T-cell (primary cell): ENCODE measurements around the gene SIK2. TPM values are rescaled to one million over a fixed set of nuclear protein-coding genes. Genes with fewer than 3 reads are reported as not detected.

ENCODE experiments used
- ATAC-seq, 4 experiments: fragments of 200-7000 bp in 3 of 4; fragments of 150-1000 bp in 1 of 4; cut with Tn5 transposase; replicated peaks in 1 of 4; 1 replicate in 3 of 4; 2 replicates in 1 of 4; pipeline ENCODE4 v1.10.0; 2021; ENCODE audit warnings: moderate library complexity in 3 of 4, mild to moderate bottlenecking in 2 of 4, moderate number of reproducible peaks in 1 of 4
- CTCF ChIA-PET, 2 donors: fragments of 300-600 bp; sonication (Branson Sonifier 250); formaldehyde crosslinking; loops; one replicate each; lab custom pipeline; 2022; ENCODE audit warnings: antibody characterized with exemption in 2 of 2; lab: Charles Lee
- POLR2A ChIA-PET, 2 donors: fragments of 300-600 bp; sonication (Branson Sonifier 250); formaldehyde crosslinking; loops; one replicate each; lab custom pipeline; 2022; ENCODE audit warnings: antibody characterized with exemption in 2 of 2; lab: Charles Lee
- DNase-seq, 35 experiments: peaks; one replicate each; pipeline versions ENCODE4 v3.0.0 to v3.0.0-alpha.2; 2013 to 2023
- H3K27ac ChIP-seq: one replicate; pipeline ENCODE4 v1.5.1; 2013; ENCODE audit warnings: low read length
- H3K27me3 ChIP-seq, 2 experiments: replicated peaks in 1 of 2; 1 replicate in 1 of 2; 2 replicates in 1 of 2; pipeline versions ENCODE4 v1.6.1 to v1.7.0; 2013; ENCODE audit warnings: low read length in 1 of 2, mixed read lengths in 1 of 2; ENCODE audit not compliant: control insufficient read depth in 2 of 2, insufficient read depth in 2 of 2; ENCODE audit errors: extremely low read depth in 1 of 2
- H3K36me3 ChIP-seq, 2 donors: 1 replicate in 1 of 2; 2 replicates in 1 of 2; pipeline versions ENCODE4 v1.6.1 to v1.7.0; 2013; ENCODE audit warnings: low read length in 1 of 2; ENCODE audit not compliant: control insufficient read depth in 2 of 2, insufficient read depth in 1 of 2; ENCODE audit errors: extremely low read depth in 1 of 2
- H3K4me1 ChIP-seq, 2 experiments: 1 replicate in 1 of 2; 2 replicates in 1 of 2; pipeline versions ENCODE4 v1.6.1 to v1.7.0; 2013; ENCODE audit warnings: low read length in 2 of 2, mixed read lengths in 1 of 2; ENCODE audit not compliant: insufficient read depth in 2 of 2, control insufficient read depth in 1 of 2; ENCODE audit errors: extremely low read depth in 1 of 2
- H3K4me3 ChIP-seq, 2 donors: 1 replicate in 1 of 2; 2 replicates in 1 of 2; pipeline versions ENCODE4 v1.5.1 to v1.7.0; 2013; ENCODE audit warnings: mild to moderate bottlenecking in 2 of 2, low read length in 1 of 2, moderate library complexity in 1 of 2; ENCODE audit not compliant: control insufficient read depth in 1 of 2; ENCODE audit errors: extremely low read depth in 1 of 2
- H3K9me3 ChIP-seq: 2 replicates; pipeline ENCODE4 v1.7.0; 2013
- H3K27ac Mint-ChIP-seq, 2 donors: one replicate each; pipeline ENCODE4 v1.8.0; 2020 to 2021; ENCODE audit warnings: mild to moderate bottlenecking in 2 of 2, mixed read lengths in 2 of 2
- H3K27me3 Mint-ChIP-seq, 2 donors: one replicate each; pipeline ENCODE4 v1.8.0; 2021 to 2022; ENCODE audit warnings: mixed read lengths in 2 of 2
- H3K36me3 Mint-ChIP-seq: one replicate; pipeline ENCODE4 v1.8.0; 2021; ENCODE audit warnings: mixed read lengths
- H3K4me1 Mint-ChIP-seq, 3 donors: one replicate each; pipeline ENCODE4 v1.8.0; 2020 to 2022; ENCODE audit warnings: mixed read lengths in 3 of 3, mild to moderate bottlenecking in 1 of 3
- H3K4me3 Mint-ChIP-seq, 3 donors: one replicate each; pipeline ENCODE4 v1.8.0; 2020 to 2022; ENCODE audit warnings: mild to moderate bottlenecking in 3 of 3, mixed read lengths in 3 of 3, moderate library complexity in 3 of 3
- H3K9me3 Mint-ChIP-seq, 3 donors: one replicate each; pipeline ENCODE4 v1.8.0; 2020 to 2022; ENCODE audit warnings: mixed read lengths in 3 of 3
- WGBS: methylation state at CpG from one replicate; pipeline ENCODE4 v1.1.5; 2013; ENCODE audit warnings: missing lambda C conversion rate; ENCODE audit not compliant: insufficient coverage; 5-methylcytosine and 5-hydroxymethylcytosine counted together
- total RNA-seq, 35 experiments: library from RNA in 6 of 35; stranded (reverse) in 6 of 35; fragments of 120-200 nt in 1 of 35; gene quantifications; one replicate each; pipeline versions ENCODE4 v1.2.1 to v1.2.4 and lab custom pipeline; 2013 to 2026

The SIK2 gene
- 10 to 100 TPM in 1 of 5 donors, 1 to 10 TPM in 4; 6.0 to 11.4 (median 9.1) TPM for total RNA-seq
- total RNA-seq (2013) = 6.7 TPM
- total RNA-seq (lab: John Stamatoyannopoulos, UW) = 11.5 to 56.9 (median 35.0) reads per million in 29 experiments

DNA sequence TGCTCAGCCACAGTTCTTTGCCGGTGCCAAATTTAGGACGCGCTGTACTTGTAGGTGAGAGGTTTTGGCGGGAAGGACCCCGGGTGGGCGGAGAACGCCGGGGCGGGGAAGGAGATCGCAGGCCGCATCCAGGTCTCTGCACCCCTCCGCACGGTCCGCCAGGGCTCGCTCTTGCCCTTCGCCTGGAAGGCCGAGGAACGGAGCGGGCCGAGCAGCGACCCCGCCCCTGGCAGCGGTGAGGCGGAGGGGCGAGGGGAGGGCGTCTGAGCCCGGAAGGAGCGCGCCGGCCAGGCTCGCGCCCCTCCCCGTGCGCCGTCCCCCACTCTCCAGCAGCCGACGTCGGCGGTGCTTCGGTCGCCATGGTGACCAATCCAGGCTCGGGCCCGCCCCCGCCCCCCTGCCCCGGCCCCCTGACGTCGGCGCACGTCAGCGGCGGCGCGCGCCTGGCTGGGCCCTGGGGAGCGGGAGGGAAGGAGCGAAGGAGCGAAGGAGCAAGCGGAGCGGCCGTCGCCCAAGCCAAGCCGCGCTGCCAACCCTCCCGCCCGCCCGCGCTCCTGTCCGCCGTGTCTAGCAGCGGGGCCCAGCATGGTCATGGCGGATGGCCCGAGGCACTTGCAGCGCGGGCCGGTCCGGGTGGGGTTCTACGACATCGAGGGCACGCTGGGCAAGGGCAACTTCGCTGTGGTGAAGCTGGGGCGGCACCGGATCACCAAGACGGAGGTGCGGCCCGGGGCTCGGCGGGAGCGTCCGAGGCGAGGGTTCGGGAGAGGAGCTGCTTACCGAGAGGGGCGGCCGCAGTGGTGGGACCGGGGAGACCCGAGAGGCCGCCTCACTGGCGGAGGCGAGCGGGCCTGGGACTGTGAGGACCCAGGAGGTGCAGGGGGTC is at the start of gene SIK2:
SIK2 (plus strand) TSS at position 471 of the 886 bp plus-strand sequence; CDS start at position 586, 115 bp downstream.
- POLR2A ChIA-PET = no interaction called here
- peak within 1 kb of the TSS; percentile 86 for H3K27ac ChIP-seq
- H3K27me3 ChIP-seq = no peaks in the 10 kb centered on the region
- H3K4me1 Mint-ChIP-seq = peaks cover 26 to 35% (median 30%) of the 10 kb centered on the region in 3 donors
- peak within 1 kb of the TSS; percentile 71 to 82 for H3K27ac Mint-ChIP-seq
- no peaks in the 10 kb centered on the region for H3K27me3 Mint-ChIP-seq
- peak within 1 kb of the TSS; percentile 73 to 94 for H3K4me3 ChIP-seq
- CTCF ChIA-PET = interaction anchor here in 1 of 2 donors (0.9 kb wide), 1 partner anchor 8 kb away, joined by 4 read pairs; no protein-coding TSS in a partner anchor
- no peaks in the 10 kb centered on the region for H3K36me3 Mint-ChIP-seq
- peak; percentile 70 to 94 (median 80) for DNase-seq
- H3K36me3 ChIP-seq = no peaks in the 10 kb centered on the region
- ATAC-seq = peak; percentile 84 to 88 (median 86)
- H3K9me3 Mint-ChIP-seq = no peaks in the 10 kb centered on the region
- H3K4me3 Mint-ChIP-seq = peak within 1 kb of the TSS; percentile 85 to 100 (median 91)
- H3K4me1 ChIP-seq = peaks cover 11 to 21% of the 10 kb centered on the region in 2 experiments
- WGBS = under 1% methylated on average over 100 of the region's 100 CpGs
- no peaks in the 10 kb centered on the region for H3K9me3 ChIP-seq

DNA sequence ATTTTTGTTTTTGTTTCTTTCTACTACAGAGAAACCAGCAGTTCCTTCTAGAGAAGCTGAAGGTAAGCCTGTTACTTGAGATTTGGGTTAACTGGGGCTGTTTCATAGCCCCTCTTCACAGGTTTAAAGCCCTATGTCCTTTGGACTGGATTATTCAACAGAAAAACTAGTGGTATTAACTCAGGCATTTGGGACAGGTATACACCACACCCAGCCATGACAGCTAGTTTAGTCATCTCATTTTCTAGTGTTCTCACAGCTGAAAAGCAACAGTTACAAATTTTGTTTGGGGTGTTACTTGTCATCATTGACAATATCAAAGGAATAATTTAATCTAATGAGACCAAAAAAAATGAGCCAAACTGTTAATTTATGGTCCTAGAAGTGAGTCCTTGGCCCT is 47.7 kb upstream of the SIK2 start:
- Histone ChIP-seq H3K4me1 (no peaks in the 10 kb centered on the region), H3K27ac (no peak overlapping the region), H3K4me3 (no peak overlapping the region), H3K36me3 (no peaks in the 10 kb centered on the region), H3K9me3 (no peaks in the 10 kb centered on the region), H3K27me3 (peaks cover 0 to under 1% of the 10 kb centered on the region in 2 experiments)
- H3K4me1 Mint-ChIP-seq = no peaks in the 10 kb centered on the region
- no peak overlapping the region for H3K27ac Mint-ChIP-seq
- peaks cover 0 to 14% (median 2%) of the 10 kb centered on the region in 3 donors for H3K9me3 Mint-ChIP-seq
- H3K4me3 Mint-ChIP-seq = no peak overlapping the region
- ChIA-PET CTCF (interaction anchor here in 1 of 2 donors (0.6 to 0.7 kb wide), 2 partner anchors 12 to 781 kb away, joined by 3 to 4 read pairs; no protein-coding TSS in a partner anchor), POLR2A (interaction anchor here in 1 of 2 donors (0.6 kb wide), 1 partner anchor 18 kb away, joined by 3 read pairs; no protein-coding TSS in a partner anchor)
- DNase-seq = no peak
- no peak for ATAC-seq
- peaks cover 7 to 9% of the 10 kb centered on the region in 2 donors for H3K27me3 Mint-ChIP-seq
- H3K36me3 Mint-ChIP-seq = no peaks in the 10 kb centered on the region

DNA sequence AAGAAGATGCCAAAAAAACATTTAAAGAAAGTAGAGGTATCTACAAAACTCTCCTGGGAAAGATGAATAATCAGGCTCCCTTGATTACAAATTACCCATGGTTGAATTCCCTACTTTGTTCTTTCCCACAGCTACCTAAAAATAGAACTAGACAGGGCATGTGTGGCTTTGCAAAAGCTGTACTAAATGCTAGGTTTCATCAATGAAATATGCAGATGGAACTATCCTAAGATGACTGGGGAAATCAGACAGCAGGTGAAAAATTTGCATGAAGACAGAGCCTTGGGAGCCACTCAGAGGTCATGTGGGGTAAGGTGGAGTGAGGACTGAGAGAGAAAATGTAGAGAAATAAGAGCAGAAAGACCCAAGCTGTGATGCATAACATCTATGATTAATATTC is 47.0 kb upstream of the SIK2 start:
- ChIA-PET POLR2A (no interaction called here), CTCF (interaction anchor here in 1 of 2 donors (0.6 kb wide), 1 partner anchor 122 kb away, joined by 3 read pairs; no protein-coding TSS in a partner anchor)
- Histone ChIP-seq H3K36me3 (no peaks in the 10 kb centered on the region), H3K9me3 (no peaks in the 10 kb centered on the region), H3K27ac (no peak overlapping the region), H3K4me1 (no peaks in the 10 kb centered on the region), H3K27me3 (no peaks in the 10 kb centered on the region), H3K4me3 (no peak overlapping the region)
- DNase-seq = no peak
- no peaks in the 10 kb centered on the region for H3K4me1 Mint-ChIP-seq
- no peak overlapping the region for H3K4me3 Mint-ChIP-seq
- ATAC-seq = no peak
- H3K9me3 Mint-ChIP-seq = peaks cover 0 to 14% (median 2%) of the 10 kb centered on the region in 3 donors
- H3K27ac Mint-ChIP-seq = no peak overlapping the region
- H3K27me3 Mint-ChIP-seq = peaks cover 4 to 9% of the 10 kb centered on the region in 2 donors
- no peaks in the 10 kb centered on the region for H3K36me3 Mint-ChIP-seq

DNA sequence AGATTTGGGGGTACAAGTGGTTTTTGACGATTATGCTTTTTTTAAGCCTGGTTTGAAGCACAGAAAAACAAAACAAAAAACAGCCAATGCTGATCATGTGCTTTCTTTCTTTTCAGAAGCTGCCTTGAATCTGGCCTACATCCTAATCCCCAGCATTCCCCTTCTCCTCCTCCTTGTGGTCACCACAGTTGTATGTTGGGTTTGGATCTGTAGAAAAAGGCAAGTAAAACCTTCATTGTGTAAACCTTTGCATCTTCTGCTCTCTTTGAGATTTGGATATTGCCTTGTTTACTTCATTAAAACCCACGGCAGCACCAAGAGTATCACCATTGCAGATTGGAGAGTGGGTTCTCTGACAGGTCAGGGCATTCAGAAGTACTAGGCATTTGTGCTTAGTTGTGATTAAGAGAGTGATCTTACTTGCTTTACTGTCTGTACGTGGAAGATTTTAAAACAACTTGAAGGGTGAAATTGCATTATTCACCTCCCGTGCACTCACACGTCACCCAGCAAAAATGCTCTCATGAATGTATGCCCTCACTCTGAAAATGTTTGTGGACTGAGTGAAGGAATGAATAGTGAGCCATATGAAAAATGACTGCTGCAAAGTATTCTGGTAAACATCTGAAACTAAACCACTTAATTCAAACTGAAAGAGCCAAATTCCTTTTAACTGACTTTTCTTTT is 44.7 kb upstream of the SIK2 start:
- Histone ChIP-seq H3K36me3 (no peaks in the 10 kb centered on the region), H3K4me3 (no peak overlapping the region), H3K27ac (no peak overlapping the region), H3K9me3 (no peaks in the 10 kb centered on the region), H3K27me3 (no peaks in the 10 kb centered on the region), H3K4me1 (no peaks in the 10 kb centered on the region)
- Mint-ChIP-seq H3K4me1 (no peaks in the 10 kb centered on the region), H3K9me3 (peaks cover 0 to 14% (median 2%) of the 10 kb centered on the region in 3 donors), H3K27me3 (peaks cover 0 to under 1% of the 10 kb centered on the region in 2 donors), H3K4me3 (no peak overlapping the region), H3K27ac (no peak overlapping the region), H3K36me3 (no peaks in the 10 kb centered on the region)
- ChIA-PET CTCF (interaction anchor here in 1 of 2 donors (0.6 kb wide), 1 partner anchor 285 kb away, joined by 3 read pairs; no protein-coding TSS in a partner anchor), POLR2A (interaction anchor here in 1 of 2 donors (0.7 kb wide), 1 partner anchor 395 kb away, joined by 4 read pairs; no protein-coding TSS in a partner anchor)
- ATAC-seq (no peak), DNase-seq (no peak)
- 80% methylated on average over 1 of the region's 5 CpGs for WGBS

DNA sequence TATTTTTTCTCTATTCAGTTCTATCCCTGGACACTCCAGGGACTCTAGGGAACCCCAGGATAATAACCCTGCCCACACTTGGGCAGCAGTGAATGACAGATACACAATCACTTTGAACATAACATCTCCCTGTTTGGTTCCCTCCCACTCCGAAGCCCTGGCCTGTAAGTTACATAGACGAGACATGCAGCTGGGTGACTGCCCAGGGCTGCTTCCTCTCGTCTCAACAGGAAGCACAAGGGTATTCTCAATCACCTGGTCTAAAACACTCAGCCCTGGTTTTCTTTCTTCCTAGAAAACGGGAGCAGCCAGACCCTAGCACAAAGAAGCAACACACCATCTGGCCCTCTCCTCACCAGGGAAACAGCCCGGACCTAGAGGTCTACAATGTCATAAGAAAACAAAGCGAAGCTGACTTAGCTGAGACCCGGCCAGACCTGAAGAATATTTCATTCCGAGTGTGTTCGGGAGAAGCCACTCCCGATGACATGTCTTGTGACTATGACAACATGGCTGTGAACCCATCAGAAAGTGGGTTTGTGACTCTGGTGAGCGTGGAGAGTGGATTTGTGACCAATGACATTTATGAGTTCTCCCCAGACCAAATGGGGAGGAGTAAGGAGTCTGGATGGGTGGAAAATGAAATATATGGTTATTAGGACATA is 42.3 kb upstream of the SIK2 start:
- CTCF ChIA-PET = interaction anchor here (0.5 to 1.2 kb wide), 4 partner anchors 45 to 445 kb away, joined by 3 to 6 read pairs (median 3); no protein-coding TSS in a partner anchor
- ATAC-seq = no peak
- Mint-ChIP-seq H3K36me3 (no peaks in the 10 kb centered on the region), H3K27ac (no peak overlapping the region), H3K4me3 (no peak overlapping the region), H3K4me1 (no peaks in the 10 kb centered on the region), H3K27me3 (no peaks in the 10 kb centered on the region), H3K9me3 (peaks cover 0 to 14% (median 2%) of the 10 kb centered on the region in 3 donors)
- WGBS = 50% methylated on average over 4 of the region's 11 CpGs
- Histone ChIP-seq H3K4me3 (no peak overlapping the region), H3K27me3 (no peaks in the 10 kb centered on the region), H3K36me3 (no peaks in the 10 kb centered on the region), H3K27ac (no peak overlapping the region), H3K4me1 (no peaks in the 10 kb centered on the region), H3K9me3 (no peaks in the 10 kb centered on the region)
- POLR2A ChIA-PET = interaction anchor here in 1 of 2 donors (0.6 kb wide), 1 partner anchor 34 kb away, joined by 4 read pairs; no protein-coding TSS in a partner anchor
- DNase-seq = no peak
